Stimulated activated naive CD8-positive, alpha-beta T cell treated with anti-CD3 and anti-CD28 coated beads, Interleukin-15, Interleukin-2, amounts not matched to agents 100 ng/mL and 50 ng/mL, for 24 hours (primary cell): ENCODE measurements around the gene TMED3.
A peak's percentile ranks its signal among the peaks of the same experiment; 100 is the strongest.
"Not testable (repeated sequence)": the region's sequence is repeated elsewhere in the genome, so short reads cannot be mapped to it uniquely, and the experiment has no call there.

ENCODE experiments used
- H3K27ac Mint-ChIP-seq: one replicate; pipeline ENCODE4 v1.8.0; 2021; ENCODE audit warnings: mild to moderate bottlenecking, mixed read lengths
- H3K27me3 Mint-ChIP-seq: one replicate; pipeline ENCODE4 v1.8.0; 2021; ENCODE audit warnings: mixed read lengths
- H3K36me3 Mint-ChIP-seq: one replicate; pipeline ENCODE4 v1.8.0; 2021; ENCODE audit warnings: low read depth, mixed read lengths
- H3K4me1 Mint-ChIP-seq: one replicate; pipeline ENCODE4 v1.8.0; 2021; ENCODE audit warnings: low read depth, mixed read lengths
- H3K4me3 Mint-ChIP-seq: one replicate; pipeline ENCODE4 v1.8.0; 2021; ENCODE audit warnings: mild to moderate bottlenecking, mixed read lengths
- H3K9me3 Mint-ChIP-seq: one replicate; pipeline ENCODE4 v1.8.0; 2021; ENCODE audit warnings: mixed read lengths

TMED3 gene

DNA sequence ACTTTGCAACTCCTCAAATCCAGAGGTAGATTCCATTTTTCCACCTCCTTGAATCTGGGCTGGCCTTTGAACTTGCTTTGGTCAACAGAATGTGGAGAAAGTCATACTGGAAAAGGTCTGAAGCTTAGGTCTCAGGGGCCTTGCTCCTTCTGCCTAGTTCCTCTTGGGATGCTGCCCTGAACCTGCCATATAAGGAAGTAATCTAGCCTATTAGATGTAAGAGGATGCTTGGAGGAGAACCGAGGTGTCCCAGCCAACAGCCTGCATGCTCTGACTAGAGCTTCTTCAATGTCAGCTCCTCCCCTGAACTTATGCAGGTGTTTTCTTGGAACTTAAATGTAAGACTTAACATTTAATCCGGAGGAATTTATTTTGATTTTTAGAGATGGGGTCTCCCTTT is 2.0 kb upstream of the TMED3 start:
- H3K36me3 Mint-ChIP-seq, result peaks cover 17% of the 10 kb centered on the region

DNA sequence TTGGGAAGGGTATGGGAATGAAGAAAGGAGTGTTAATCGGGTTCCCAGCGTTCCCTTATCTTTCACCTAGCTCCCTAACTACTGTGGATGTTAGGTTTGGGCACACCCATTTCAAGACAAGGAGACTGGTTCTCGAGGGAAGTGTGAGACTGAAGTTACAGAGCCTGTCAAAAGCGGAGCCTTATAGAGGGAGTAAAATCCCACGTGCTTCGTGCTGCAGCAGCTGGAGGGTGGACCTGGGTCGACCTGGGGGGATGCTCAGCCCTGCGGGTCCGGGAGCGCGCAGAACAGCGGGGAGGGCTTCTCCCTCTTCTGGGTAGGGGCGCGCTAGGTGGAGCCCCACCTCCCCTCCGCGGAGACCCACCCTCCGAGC is 314 bp upstream of the TMED3 start:
- Mint-ChIP-seq H3K4me1 (peaks cover 63% of the 10 kb centered on the region), H3K4me3 (peak overlapping the region; percentile 93), H3K36me3 (peaks cover 34% of the 10 kb centered on the region), H3K27me3 (peaks cover 18% of the 10 kb centered on the region), H3K27ac (peak overlapping the region; percentile 74), H3K9me3 (no peaks in the 10 kb centered on the region)

More for the DNA sequence above, 2.0 kb upstream of the TMED3 start:
- Mint-ChIP-seq H3K4me3 (no peak overlapping the region), H3K4me1 (peaks cover 62% of the 10 kb centered on the region), H3K9me3 (no peaks in the 10 kb centered on the region), H3K27me3 (peaks cover 31% of the 10 kb centered on the region), H3K27ac (no peak overlapping the region)

GRCh38 chr15:79311901-79312553 is 1.1 kb downstream of the TMED3 start:
- H3K27me3 Mint-ChIP-seq, result peaks cover 15% of the 10 kb centered on the region
- H3K9me3 Mint-ChIP-seq, result no peaks in the 10 kb centered on the region
- peaks cover 49% of the 10 kb centered on the region for H3K36me3 Mint-ChIP-seq
- H3K4me1 Mint-ChIP-seq, result peaks cover 54% of the 10 kb centered on the region
- peak overlapping the region; percentile 87 for H3K27ac Mint-ChIP-seq
- H3K4me3 Mint-ChIP-seq, result peak overlapping the region; percentile 93

DNA sequence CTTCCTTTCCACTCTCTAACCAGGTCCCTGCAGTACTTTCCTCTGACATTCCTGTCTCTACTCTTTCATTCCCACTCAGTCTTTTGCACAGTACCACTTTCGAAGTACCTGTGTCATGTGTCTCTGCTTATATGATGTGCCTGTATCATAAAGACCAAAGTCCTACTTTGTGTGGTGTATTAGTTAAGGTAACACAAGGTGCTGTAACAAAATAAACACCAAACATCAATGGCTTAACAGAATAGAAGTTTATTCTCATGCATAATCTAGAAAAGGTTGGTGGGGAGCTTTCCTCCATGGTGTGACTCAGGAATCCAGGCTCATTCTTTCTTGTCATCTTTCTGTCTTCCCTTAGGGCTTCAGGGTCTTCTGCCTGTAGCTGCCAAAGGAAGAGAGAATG is 3.3 kb downstream of the TMED3 start:
- Mint-ChIP-seq H3K27me3 (peaks cover 8% of the 10 kb centered on the region), H3K4me3 (no peak overlapping the region), H3K4me1 (peaks cover 39% of the 10 kb centered on the region), H3K9me3 (no peaks in the 10 kb centered on the region), H3K27ac (no peak overlapping the region), H3K36me3 (peaks cover 70% of the 10 kb centered on the region)

GRCh38 chr15:79314811-79315210 is 3.9 kb downstream of the TMED3 start:
- peaks cover 76% of the 10 kb centered on the region for H3K36me3 Mint-ChIP-seq
- H3K27me3 Mint-ChIP-seq, result peaks cover 5% of the 10 kb centered on the region
- no peak overlapping the region for H3K4me3 Mint-ChIP-seq
- H3K27ac Mint-ChIP-seq, result no peak overlapping the region
- H3K4me1 Mint-ChIP-seq, result peaks cover 38% of the 10 kb centered on the region
- no peaks in the 10 kb centered on the region for H3K9me3 Mint-ChIP-seq

- Mint-ChIP-seq H3K27me3 (no peaks in the 10 kb centered on the region), H3K27ac (no peak overlapping the region), H3K9me3 (no peaks in the 10 kb centered on the region), H3K36me3 (peaks cover 82% of the 10 kb centered on the region), H3K4me3 (no peak overlapping the region), H3K4me1 (peaks cover 30% of the 10 kb centered on the region)
Measured at GRCh38 chr15:79315623-79316328, 4.9 kb downstream of the TMED3 start.

DNA sequence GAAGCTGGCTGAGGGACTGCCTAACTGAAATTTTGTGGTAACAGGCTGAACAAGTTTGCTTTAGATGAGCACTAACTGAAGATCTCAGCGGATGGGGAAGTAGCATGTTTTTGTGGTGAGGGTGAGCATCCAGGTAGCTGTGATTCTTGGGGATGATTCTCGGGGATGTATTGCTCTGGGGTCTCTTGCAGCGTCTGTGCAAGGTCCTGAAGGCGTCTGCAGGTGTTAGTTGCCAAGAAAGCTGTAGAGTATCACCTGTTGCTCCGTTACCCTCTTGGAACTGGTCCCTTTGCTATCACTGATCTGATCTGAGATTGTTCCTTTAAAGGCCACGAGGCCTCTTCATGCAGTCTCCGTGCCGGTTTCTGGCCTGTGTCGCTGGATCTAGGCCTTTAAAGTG is 6.0 kb downstream of the TMED3 start:
- Mint-ChIP-seq H3K9me3 (no peaks in the 10 kb centered on the region), H3K36me3 (peaks cover 90% of the 10 kb centered on the region), H3K4me1 (peaks cover 27% of the 10 kb centered on the region), H3K27ac (no peak overlapping the region), H3K4me3 (no peak overlapping the region), H3K27me3 (no peaks in the 10 kb centered on the region)

DNA sequence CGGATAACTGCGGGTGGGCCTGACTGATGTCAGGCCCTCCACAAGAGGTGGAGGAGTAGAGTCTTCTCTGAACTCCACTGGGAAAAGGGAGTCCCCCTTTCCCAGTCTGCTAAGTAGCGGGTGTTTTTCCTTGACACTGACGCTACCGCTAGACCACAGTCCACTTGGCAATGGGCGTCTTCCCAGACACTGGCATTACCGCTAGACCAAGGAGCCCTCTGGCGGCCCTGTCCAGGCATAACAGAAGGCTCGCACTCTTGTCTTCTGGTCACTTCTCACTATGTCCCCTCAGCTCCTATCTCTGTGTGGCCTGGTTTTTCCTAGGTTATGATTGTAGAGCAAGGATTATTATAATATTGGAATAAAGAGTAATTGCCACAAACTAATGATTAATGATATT is 9.1 kb downstream of the TMED3 start:
- H3K27ac Mint-ChIP-seq, H3K27me3 Mint-ChIP-seq, H3K4me1 Mint-ChIP-seq, H3K4me3 Mint-ChIP-seq, H3K9me3 Mint-ChIP-seq: not testable (repeated sequence)
- peaks cover 93% of the 10 kb centered on the region for H3K36me3 Mint-ChIP-seq

DNA sequence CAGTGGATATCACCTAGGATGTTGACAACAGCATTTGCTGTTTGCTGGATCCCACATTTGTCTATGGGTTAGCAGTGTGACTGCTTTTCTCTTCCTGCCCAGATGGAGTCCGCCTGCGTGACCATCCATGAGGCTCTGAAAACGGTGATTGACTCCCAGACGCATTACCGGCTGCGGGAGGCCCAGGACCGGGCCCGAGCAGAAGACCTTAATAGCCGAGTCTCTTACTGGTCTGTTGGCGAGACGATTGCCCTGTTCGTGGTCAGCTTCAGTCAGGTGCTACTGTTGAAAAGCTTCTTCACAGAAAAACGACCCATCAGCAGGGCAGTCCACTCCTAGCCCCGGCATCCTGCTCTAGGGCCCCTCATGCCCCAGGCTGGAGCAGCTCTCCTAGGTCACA is 11.0 kb downstream of the TMED3 start:
- no peaks in the 10 kb centered on the region for H3K27me3 Mint-ChIP-seq
- H3K9me3 Mint-ChIP-seq, result no peaks in the 10 kb centered on the region
- H3K27ac Mint-ChIP-seq, result no peak overlapping the region
- peaks cover 92% of the 10 kb centered on the region for H3K36me3 Mint-ChIP-seq
- H3K4me1 Mint-ChIP-seq, result peaks cover 3% of the 10 kb centered on the region
- no peak overlapping the region for H3K4me3 Mint-ChIP-seq

DNA sequence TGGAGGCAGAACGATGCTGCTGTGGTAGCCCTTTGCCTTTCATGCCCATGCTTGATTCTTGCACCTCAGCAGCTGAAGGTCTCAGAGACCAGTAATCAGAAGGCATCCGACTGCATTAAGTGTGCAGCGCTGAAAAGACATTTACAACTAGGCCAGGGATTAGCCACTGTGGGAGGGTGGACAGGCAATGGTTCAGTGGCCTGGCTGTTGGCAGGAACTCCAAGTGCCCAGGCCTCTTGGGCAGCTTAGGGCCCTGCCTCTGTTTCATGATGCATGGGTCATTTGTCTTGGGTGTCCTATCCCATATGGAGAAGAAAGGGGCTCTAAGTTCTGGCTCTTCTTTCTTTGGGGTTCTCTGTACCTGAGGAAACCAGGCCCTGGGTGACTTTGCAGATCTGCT is 11.4 kb downstream of the TMED3 start:
- Mint-ChIP-seq H3K9me3 (no peaks in the 10 kb centered on the region), H3K36me3 (peaks cover 92% of the 10 kb centered on the region), H3K4me3 (no peak overlapping the region), H3K27ac (no peak overlapping the region), H3K27me3 (no peaks in the 10 kb centered on the region), H3K4me1 (peaks cover under 1% of the 10 kb centered on the region)

GRCh38 chr15:79322945-79323344 is 12.0 kb downstream of the TMED3 start:
- Mint-ChIP-seq H3K27me3 (no peaks in the 10 kb centered on the region), H3K4me3 (no peak overlapping the region), H3K36me3 (peaks cover 92% of the 10 kb centered on the region), H3K4me1 (no peaks in the 10 kb centered on the region), H3K27ac (no peak overlapping the region), H3K9me3 (no peaks in the 10 kb centered on the region)

GRCh38 chr15:79329171-79329611 is 18.3 kb downstream of the TMED3 start:
- no peaks in the 10 kb centered on the region for H3K4me1 Mint-ChIP-seq
- H3K4me3 Mint-ChIP-seq, result no peak overlapping the region
- H3K36me3 Mint-ChIP-seq, result peaks cover 54% of the 10 kb centered on the region
- H3K27me3 Mint-ChIP-seq, result no peaks in the 10 kb centered on the region
- no peak overlapping the region for H3K27ac Mint-ChIP-seq
- H3K9me3 Mint-ChIP-seq, result no peaks in the 10 kb centered on the region

DNA sequence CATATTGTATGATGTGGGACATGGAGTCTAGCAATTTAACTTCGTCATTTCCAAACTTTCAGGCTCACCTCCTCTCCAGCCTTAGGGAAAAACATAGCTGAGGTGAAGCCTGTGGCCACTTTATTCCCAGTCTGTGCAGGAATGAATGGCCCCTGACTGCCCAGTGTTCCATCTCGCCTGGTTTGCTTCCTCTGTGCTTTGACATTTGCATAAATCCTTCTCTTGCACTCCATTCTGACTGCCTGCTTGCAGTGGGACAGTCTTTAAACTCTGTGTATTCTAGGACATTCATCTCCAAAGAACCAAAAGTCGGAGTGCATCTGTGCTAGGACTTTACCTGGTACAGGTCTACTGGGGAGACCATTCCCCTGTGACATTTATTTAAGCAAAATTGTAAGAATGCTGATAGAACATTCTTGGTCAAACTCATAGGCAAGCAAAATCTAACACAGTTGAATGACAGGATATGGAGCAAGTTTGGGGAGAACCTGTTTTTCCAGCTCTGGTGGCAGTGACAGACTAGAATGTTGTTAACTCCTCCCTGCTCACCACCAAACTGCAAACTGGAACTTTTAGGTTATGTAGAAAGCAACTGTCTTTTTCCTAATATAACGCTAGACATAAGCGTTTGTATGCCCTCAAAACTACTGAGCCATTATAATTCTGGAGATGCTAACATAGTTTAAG is 22.1 kb downstream of the TMED3 start:
- H3K4me1 Mint-ChIP-seq, result no peaks in the 10 kb centered on the region
- H3K27me3 Mint-ChIP-seq, result no peaks in the 10 kb centered on the region
- H3K4me3 Mint-ChIP-seq, result no peak overlapping the region
- no peaks in the 10 kb centered on the region for H3K9me3 Mint-ChIP-seq
- peaks cover 17% of the 10 kb centered on the region for H3K36me3 Mint-ChIP-seq
- H3K27ac Mint-ChIP-seq, result no peak overlapping the region

- Mint-ChIP-seq H3K36me3 (no peaks in the 10 kb centered on the region), H3K4me1 (no peaks in the 10 kb centered on the region), H3K27ac (no peak overlapping the region), H3K9me3 (no peaks in the 10 kb centered on the region), H3K4me3 (no peak overlapping the region), H3K27me3 (no peaks in the 10 kb centered on the region)
Measured at GRCh38 chr15:79337591-79337990, 26.7 kb downstream of the TMED3 start.

- Mint-ChIP-seq H3K27ac (peak overlapping the region; percentile 9), H3K4me1 (no peaks in the 10 kb centered on the region), H3K27me3 (no peaks in the 10 kb centered on the region), H3K4me3 (no peak overlapping the region), H3K9me3 (no peaks in the 10 kb centered on the region), H3K36me3 (no peaks in the 10 kb centered on the region)
Measured at GRCh38 chr15:79339588-79340314, 28.8 kb downstream of the TMED3 start.
